Measurements from ENCODE around the gene EDC3.

- TF ChIP-seq CTCF (IDR thresholded peaks at IDR 0.05): no peak
- no peak for TF ChIP-seq EP300 (IDR thresholded peaks at IDR 0.05)
- no peak for TF ChIP-seq POLR2A (IDR thresholded peaks at IDR 0.05)
These were observed 28.0 kb upstream of the EDC3 start for GRCh38 chr15:74723754-74724334.
